NCI-H510A (cell line): ENCODE results near the gene ADH1C.
"Not testable (repeated sequence)": the region's sequence is repeated elsewhere in the genome, so short reads cannot be mapped to it uniquely, and the experiment has no call there.

ENCODE experiments used
- DNase-seq: peaks from one replicate; lab custom pipeline; 2025; lab: John Stamatoyannopoulos, UW

ADH1C gene

GRCh38 chr4:99352602-99353537 is at the start of gene ADH1C:
Gene ADH1C, minus strand, starts transcription at chr4:99352746. Its CDS starts 71 bp downstream, at chr4:99352675.
- DNase-seq, result no peak

GRCh38 chr4:99400831-99401230 is 48.3 kb upstream of the ADH1C start:
- DNase-seq, result no peak

GRCh38 chr4:99399017-99399416 is 46.5 kb upstream of the ADH1C start:
- DNase-seq, result no peak

GRCh38 chr4:99395595-99396364 is 43.2 kb upstream of the ADH1C start:
- DNase-seq, result no peak

GRCh38 chr4:99394896-99395295 is 42.4 kb upstream of the ADH1C start:
- no peak for DNase-seq

GRCh38 chr4:99390055-99390454 is 37.5 kb upstream of the ADH1C start:
- no peak for DNase-seq

- no peak for DNase-seq
Measured at GRCh38 chr4:99389606-99390005, 37.1 kb upstream of the ADH1C start.

- DNase-seq, result no peak
Measured at GRCh38 chr4:99383833-99384392, 31.4 kb upstream of the ADH1C start.

GRCh38 chr4:99383399-99383798 is 30.9 kb upstream of the ADH1C start:
- DNase-seq, result no peak

- no peak for DNase-seq
Measured at GRCh38 chr4:99382745-99383360, 30.3 kb upstream of the ADH1C start.

GRCh38 chr4:99381588-99382175 is 29.1 kb upstream of the ADH1C start:
- DNase-seq, result no peak

- DNase-seq, result no peak
Measured at GRCh38 chr4:99379571-99379970, 27.0 kb upstream of the ADH1C start.

- no peak for DNase-seq
Measured at GRCh38 chr4:99378876-99379275, 26.3 kb upstream of the ADH1C start.

GRCh38 chr4:99377341-99377740 is 24.8 kb upstream of the ADH1C start:
- not testable (repeated sequence) for DNase-seq

- not testable (repeated sequence) for DNase-seq
Measured at GRCh38 chr4:99372464-99372863, 19.9 kb upstream of the ADH1C start.

GRCh38 chr4:99367817-99368216 is 15.3 kb upstream of the ADH1C start:
- DNase-seq, result not testable (repeated sequence)

GRCh38 chr4:99366491-99366890 is 13.9 kb upstream of the ADH1C start:
- DNase-seq, result no peak

GRCh38 chr4:99362768-99363167 is 10.2 kb upstream of the ADH1C start:
- DNase-seq, result no peak

GRCh38 chr4:99361899-99362275 is 9.3 kb upstream of the ADH1C start:
- no peak for DNase-seq

- DNase-seq, result no peak
Measured at GRCh38 chr4:99361268-99361898, 8.8 kb upstream of the ADH1C start.

- no peak for DNase-seq
Measured at GRCh38 chr4:99359480-99360204, 7.1 kb upstream of the ADH1C start.
